Measurements from ENCODE around the gene GNRH2. TPM values are rescaled to one million over a fixed set of nuclear protein-coding genes. Genes with fewer than 3 reads are reported as not detected.

GNRH2 gene
- total and polyA plus RNA-seq, 2 of the 8 experiments (the other 6 are each of a cell fraction or from before 2014, with no cell fraction given): 0.09 to 0.82 TPM

DNA sequence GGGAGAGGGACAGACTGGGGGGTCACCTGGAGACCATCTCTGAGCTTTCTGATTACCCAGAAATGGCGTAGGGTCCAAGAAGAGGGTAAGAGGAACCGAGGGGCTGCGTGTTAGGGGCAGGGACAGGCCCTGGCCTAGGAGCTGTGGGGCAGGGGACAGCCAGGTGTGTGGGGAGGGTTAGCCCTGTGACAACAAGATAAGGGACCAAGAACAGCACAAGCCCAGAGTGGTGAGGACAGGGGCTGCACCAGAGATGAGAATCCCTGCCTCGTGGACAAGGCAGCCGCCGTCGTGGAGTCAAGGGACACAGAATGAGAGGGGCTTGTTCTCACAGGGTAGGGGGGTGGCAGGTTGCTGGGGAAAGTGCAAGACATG, 41.6 kb downstream of the GNRH2 start:
- H2AK5ac ChIP-seq (ENCODE audit: low read depth, low read length): no peak overlapping the region
- CTCF ChIA-PET (ENCODE audit: partially characterized antibody): interaction anchor here (1.2 to 1.6 kb wide), 3 partner anchors 7 to 31 kb away, joined by 3 to 7 read pairs (median 4); no protein-coding TSS in a partner anchor
- H3K23me2 ChIP-seq (ENCODE audit: low read depth, low read length): peaks cover 11% of the 10 kb centered on the region; the same call in 1 of the 2 replicates
- peaks cover 0 to 8% (median 6%) of the 10 kb centered on the region in 4 experiments; a peak in 5 of 7 replicates for H3K4me1 ChIP-seq (replicated peaks in 1 of 4; ENCODE audit: control insufficient read depth in 3 of 4, insufficient read depth in 4 of 4, low read length in 3 of 4)
- H3K4me3 ChIP-seq (ENCODE audit: extremely low read depth in 1 of 4, insufficient read depth in 2 of 4, low read depth in 3 of 4, low read length in 4 of 4): no peak overlapping the region
- H3K14ac ChIP-seq (ENCODE audit: insufficient read length): no peak overlapping the region
- no peak overlapping the region for H2AFZ ChIP-seq (ENCODE audit: low read length)
- no peak overlapping the region for H3K4me2 ChIP-seq (ENCODE audit: insufficient read depth in 1 of 2, low read depth in 2 of 2, low read length in 2 of 2)
- H2BK5ac ChIP-seq (ENCODE audit: low read depth, low read length): no peak overlapping the region
- no peak for TF ChIP-seq SP1 (IDR thresholded peaks at IDR 0.05; ENCODE audit: low read depth, low read length)
- TF ChIP-seq PHF8 (conservative IDR thresholded peaks at IDR 0.05; ENCODE audit: low read depth, low read length): no peak
- no peak for TF ChIP-seq TCF12 (IDR thresholded peaks at IDR 0.05; ENCODE audit: low read depth, low read length)
- TF ChIP-seq JUND (IDR thresholded peaks at IDR 0.05; ENCODE audit: low read length): no peak
- no peak for TF ChIP-seq SUZ12 (IDR thresholded peaks at IDR 0.05; ENCODE audit: low read length)
- TF ChIP-seq SAP30 (IDR thresholded peaks at IDR 0.05; ENCODE audit: insufficient read depth, insufficient replicate concordance, low read length): no peak
- no peak for TF ChIP-seq GABPA (IDR thresholded peaks at IDR 0.05; ENCODE audit: borderline replicate concordance, insufficient read depth, low read length)
- no peak overlapping the region for H3K4ac ChIP-seq (replicated peaks; ENCODE audit: insufficient read length, low read depth, low read length)
- no peak overlapping the region for H3K18ac ChIP-seq (ENCODE audit: extremely low read depth, low read length)
- no peak overlapping the region for H3K56ac ChIP-seq (replicated peaks; ENCODE audit: insufficient read length, low read depth, low read length)
- no peak overlapping the region for H2BK12ac ChIP-seq (ENCODE audit: low read depth, low read length)
- DNase-seq (ENCODE audit: low read depth in 1 of 2, low spot score in 2 of 2) (no peak), FAIRE-seq (no peak)
- WGBS, 2 experiments (ENCODE audit: extremely low coverage in 1 of 2, insufficient coverage in 1 of 2, insufficient read length in 1 of 2, insufficient replicate concordance in 2 of 2, low coverage in 1 of 2, low lambda C conversion rate in 2 of 2, missing lambda C conversion rate in 1 of 2): 87% methylated on average over 7 of the region's 7 CpGs; no CpG with 5 or more reads in 1 of the 2 experiments
- H4K5ac ChIP-seq (ENCODE audit: insufficient read length, low read depth, low read length): no peak overlapping the region
- no peak overlapping the region for H3K23ac ChIP-seq (ENCODE audit: insufficient read length)
- H3K9ac ChIP-seq (replicated peaks in 1 of 4; ENCODE audit: extremely low read depth in 1 of 4, low read depth in 3 of 4, low read length in 3 of 4): no peak overlapping the region
- peaks cover 27 to 43% (median 37%) of the 10 kb centered on the region in 4 experiments for H3K27me3 ChIP-seq (replicated peaks in 1 of 4; ENCODE audit: control insufficient read depth in 3 of 4, extremely low read depth in 1 of 4, insufficient read depth in 3 of 4, low read length in 3 of 4)
- POLR2A ChIA-PET (ENCODE audit: partially characterized antibody): interaction anchor here (2.7 kb wide), 1 partner anchor 8 kb away, joined by 14 read pairs; no protein-coding TSS in a partner anchor
- H2BK15ac ChIP-seq (ENCODE audit: low read length): no peak overlapping the region
- H3K27ac ChIP-seq (ENCODE audit: low read depth, low read length): no peak overlapping the region
- no peaks in the 10 kb centered on the region for H3K79me2 ChIP-seq (ENCODE audit: control insufficient read depth in 1 of 2, insufficient read depth in 2 of 2, low read length in 2 of 2)
- H4K91ac ChIP-seq (replicated peaks; ENCODE audit: insufficient read length, low read length): no peak overlapping the region
- H3K79me1 ChIP-seq (ENCODE audit: low read depth, low read length): no peaks in the 10 kb centered on the region
- H4K8ac ChIP-seq (ENCODE audit: extremely low read depth, insufficient read depth, low read length): no peak overlapping the region; the same call in 1 of the 2 replicates
- no peak overlapping the region for H2BK120ac ChIP-seq (replicated peaks; ENCODE audit: low read depth, low read length)
- no peak overlapping the region for H2BK20ac ChIP-seq (ENCODE audit: low read length)
- H4K20me1 ChIP-seq (replicated peaks in 1 of 2; ENCODE audit: control insufficient read depth in 1 of 2, insufficient read depth in 2 of 2, low read length in 2 of 2): no peaks in the 10 kb centered on the region
- no peaks in the 10 kb centered on the region for H3K9me3 ChIP-seq (ENCODE audit: insufficient read depth in 2 of 2, low read depth in 1 of 2, low read length in 1 of 2)
- no peaks in the 10 kb centered on the region for H3K36me3 ChIP-seq (ENCODE audit: control insufficient read depth in 2 of 4, insufficient read depth in 4 of 4, low read length in 3 of 4)

Measured in H1 (cell line).